Diencephalon (tissue), 1 donor: ENCODE results near the gene PLIN3. TPM values are rescaled to one million over a fixed set of nuclear protein-coding genes. Genes with fewer than 3 reads are reported as not detected.

ENCODE experiments used
- total RNA-seq: library from RNA; depleted of rRNA; stranded (reverse); fragments of >200 nt; gene quantifications from one replicate; pipeline ENCODE4 v1.2.3, GENCODE V29; 2014

PLIN3 gene
- total RNA-seq: 18.5 TPM

GRCh38 chr19:4867534-4868285, at the start of gene PLIN3:
TSS of gene PLIN3 (minus strand) at chr19:4867667. CDS start at chr19:4861394, 6,273 bp downstream.

GRCh38 chr19:4909156-4909896, 41.9 kb upstream of the PLIN3 start, which contains the start of gene UHRF1:
TSS of gene UHRF1 (plus strand) at chr19:4909501. CDS start at chr19:4910886, 1,385 bp downstream.

GRCh38 chr19:4902796-4903195, 35.3 kb upstream of the PLIN3 start, which contains the start of gene ARRDC5:
TSS of gene ARRDC5 (minus strand) at chr19:4902896. CDS start at chr19:4902825, 71 bp downstream.

DNA sequence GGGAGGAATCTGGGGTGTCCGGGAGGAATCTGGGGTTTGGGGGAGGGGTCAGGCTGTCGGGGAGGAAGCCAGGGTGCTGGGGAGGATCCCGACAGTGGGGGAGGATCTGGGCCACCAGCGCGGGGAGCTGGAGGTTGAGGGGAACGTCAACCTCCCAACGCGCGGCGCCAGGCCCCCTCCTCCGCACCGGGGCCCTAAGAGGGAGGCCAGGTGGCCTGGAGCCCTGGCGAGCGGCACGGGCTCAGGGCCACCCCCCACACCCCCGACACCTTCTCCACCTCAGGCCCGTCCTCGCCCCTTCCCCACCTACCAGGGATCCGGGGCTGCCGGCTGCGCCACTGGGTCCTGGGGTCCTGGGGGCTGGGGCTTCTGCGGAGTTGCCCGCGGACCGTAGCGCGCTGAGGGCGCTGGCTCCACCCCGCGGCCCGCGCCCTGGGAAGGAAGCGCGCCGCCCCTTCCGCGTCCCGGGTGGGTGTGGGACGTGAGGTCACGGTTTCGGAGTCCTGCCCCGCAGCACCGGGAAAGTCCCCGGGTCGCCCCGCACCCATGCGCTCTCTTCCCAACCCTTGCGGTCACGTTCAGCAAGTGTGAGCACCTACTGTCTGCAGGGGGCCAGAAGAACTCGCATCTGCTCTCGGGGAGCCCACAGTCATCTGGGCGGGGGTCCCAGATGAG, 36.0 kb downstream of the PLIN3 start, which contains the start of gene TICAM1:
Gene TICAM1, minus strand, starts transcription at position 409 of the 675 bp plus-strand sequence. CDS start 13,335 bp downstream, outside the sequence.

GRCh38 chr19:4791183-4792018, 76.1 kb downstream of the PLIN3 start, which contains the start of gene FEM1A:
TSS of gene FEM1A (plus strand) at chr19:4791734. CDS start at chr19:4791855, 121 bp downstream.

Other genes with a start within 250 kb of the PLIN3 start
- gene TNFAIP8L1, start 228.2 kb downstream of the PLIN3 start, total RNA-seq: 7.6 TPM
- 42.4 TPM for gene MYDGF, start 197.3 kb downstream of the PLIN3 start, total RNA-seq
- gene DPP9, start 143.8 kb downstream of the PLIN3 start, total RNA-seq: 10.1 TPM
- 18.9 TPM for gene FEM1A, start 75.9 kb downstream of the PLIN3 start, total RNA-seq
- 1.6 TPM for gene TICAM1, start 36.0 kb downstream of the PLIN3 start, total RNA-seq
- gene ARRDC5, start 35.2 kb upstream of the PLIN3 start, total RNA-seq: not detected
- 14.5 TPM for gene UHRF1, start 41.8 kb upstream of the PLIN3 start, total RNA-seq
- 32.3 TPM for gene KDM4B, start 101.4 kb upstream of the PLIN3 start, total RNA-seq